NCI-H2107 treated with DMSO at 0.1 percent for 48 hours (cell line): ENCODE results near the gene THBS4.
"Not testable (repeated sequence)": the region's sequence is repeated elsewhere in the genome, so short reads cannot be mapped to it uniquely, and the experiment has no call there.

Source experiments
- DNase-seq: peaks from one replicate; lab custom pipeline; 2025; ENCODE audit not compliant: unreplicated experiment; lab: John Stamatoyannopoulos, UW

THBS4 gene

GRCh38 chr5:80076131-80077050, 41.2 kb downstream of the THBS4 start:
- no peak for DNase-seq

- no peak for DNase-seq
Observed at GRCh38 chr5:80077051-80077714, 42.0 kb downstream of the THBS4 start.

- DNase-seq: no peak
Observed at GRCh38 chr5:80078921-80079320, 43.8 kb downstream of the THBS4 start.

DNA sequence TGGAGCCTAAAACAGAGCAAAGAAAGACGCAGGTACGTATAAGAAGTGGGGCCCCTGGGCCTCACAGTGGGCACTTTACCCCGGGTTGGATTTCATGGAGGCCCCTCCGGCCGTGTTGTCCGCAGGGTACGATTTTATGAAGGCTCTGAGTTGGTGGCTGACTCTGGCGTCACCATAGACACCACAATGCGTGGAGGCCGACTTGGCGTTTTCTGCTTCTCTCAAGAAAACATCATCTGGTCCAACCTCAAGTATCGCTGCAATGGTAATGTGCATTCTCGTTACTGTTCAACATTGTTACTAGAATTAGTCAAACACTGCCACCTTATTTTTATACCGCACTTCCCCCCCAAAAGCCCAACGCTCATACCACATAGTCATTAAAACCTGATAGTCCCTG, 47.1 kb downstream of the THBS4 start:
- DNase-seq: no peak

GRCh38 chr5:80082731-80083100, 47.6 kb downstream of the THBS4 start:
- DNase-seq: peak; percentile 25

DNA sequence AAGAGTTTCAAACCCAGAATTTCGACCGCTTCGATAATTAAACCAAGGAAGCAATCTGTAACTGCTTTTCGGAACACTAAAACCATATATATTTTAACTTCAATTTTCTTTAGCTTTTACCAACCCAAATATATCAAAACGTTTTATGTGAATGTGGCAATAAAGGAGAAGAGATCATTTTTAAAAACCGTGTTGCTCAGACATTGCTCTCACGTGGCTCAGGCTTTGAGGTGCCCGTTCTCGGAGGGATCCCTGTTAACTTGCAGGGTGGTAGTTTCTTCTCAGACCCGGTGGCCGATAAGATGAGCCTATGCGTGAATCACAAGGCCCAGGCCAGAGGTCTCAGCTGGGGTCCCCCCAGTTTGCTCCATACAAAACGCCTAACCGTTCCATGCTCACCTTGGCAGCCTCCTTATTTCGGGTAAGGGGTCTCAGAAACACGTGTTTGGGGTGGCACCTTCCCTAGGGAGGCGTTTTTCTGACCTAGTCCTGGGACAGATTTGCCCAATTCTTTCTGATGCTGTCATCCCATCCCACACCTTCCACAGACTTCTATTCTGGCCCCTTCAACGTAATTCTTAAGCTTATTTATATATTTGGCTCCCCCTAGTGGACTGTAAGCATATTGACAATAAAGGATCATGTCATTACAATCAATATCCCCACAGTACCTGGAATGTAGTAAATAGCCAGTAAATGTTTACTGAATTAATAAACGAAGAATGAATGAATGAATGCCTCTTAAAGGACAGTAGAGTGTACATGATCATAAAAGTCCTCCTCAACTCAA, 48.1 kb downstream of the THBS4 start:
- peak; percentile 75 for DNase-seq

DNA sequence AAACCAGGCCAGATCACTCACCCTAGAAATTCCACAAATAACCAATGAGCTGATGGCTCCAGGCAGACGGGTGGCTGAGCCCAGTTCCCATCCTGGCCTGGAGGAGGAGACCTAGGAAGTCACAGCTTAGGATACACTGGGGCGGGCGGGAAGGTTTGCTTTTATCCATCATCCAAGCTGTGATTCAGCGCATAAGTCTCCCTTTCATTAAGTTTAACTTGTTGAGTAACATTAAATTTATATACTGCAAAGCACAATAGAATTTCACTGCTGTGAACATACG, 55.7 kb downstream of the THBS4 start:
- DNase-seq: no peak

DNA sequence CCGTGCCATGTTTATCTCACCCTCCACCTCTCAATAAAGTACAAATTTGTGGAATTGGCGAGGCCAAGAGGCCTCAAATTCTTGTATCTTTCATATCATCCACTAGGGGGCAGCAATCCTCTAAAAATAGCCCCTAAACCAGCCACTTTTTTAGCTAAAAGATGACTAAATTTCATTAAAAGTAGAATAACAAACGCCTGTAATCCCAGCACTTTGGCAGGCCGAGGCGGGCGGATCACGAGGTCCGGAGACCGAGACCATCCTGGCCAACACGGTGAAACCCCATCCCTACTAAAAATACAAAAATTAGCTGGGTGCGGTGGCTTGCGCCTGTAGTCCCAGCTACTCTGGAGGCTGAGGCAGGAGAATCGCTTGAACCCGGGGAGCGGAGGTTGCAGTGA, 56.6 kb downstream of the THBS4 start:
- DNase-seq: peak; percentile 10

DNA sequence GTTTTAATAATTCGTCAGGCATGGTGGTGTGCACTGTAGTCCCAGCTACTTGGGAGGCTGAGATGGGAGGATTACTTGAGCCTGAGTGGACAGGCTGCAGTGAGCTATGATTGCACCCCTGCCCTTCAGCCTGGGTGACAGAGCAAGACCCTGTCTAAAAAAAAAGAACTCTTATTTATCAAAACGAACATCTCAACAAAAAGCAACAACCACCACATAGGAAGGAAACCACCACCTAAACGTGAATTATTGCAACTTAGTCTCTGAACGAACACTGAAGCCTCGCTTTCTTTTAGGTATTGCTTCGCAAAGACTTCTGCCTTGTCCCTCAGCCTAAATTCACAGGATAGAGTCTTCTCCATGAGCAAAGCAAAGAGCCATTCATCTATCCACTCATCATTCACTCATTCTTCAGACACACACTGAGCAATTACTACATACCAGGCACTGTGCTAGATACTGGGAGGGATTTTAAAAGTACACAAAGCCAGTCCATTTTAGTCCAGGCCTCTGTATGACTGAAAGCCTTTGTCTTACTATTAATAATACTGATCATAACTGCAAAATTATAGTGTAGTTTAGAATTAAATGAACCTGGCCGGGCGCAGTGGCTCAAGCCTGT, 57.4 kb downstream of the THBS4 start:
- no peak for DNase-seq

GRCh38 chr5:80093796-80094195, 58.6 kb downstream of the THBS4 start:
- no peak for DNase-seq

DNA sequence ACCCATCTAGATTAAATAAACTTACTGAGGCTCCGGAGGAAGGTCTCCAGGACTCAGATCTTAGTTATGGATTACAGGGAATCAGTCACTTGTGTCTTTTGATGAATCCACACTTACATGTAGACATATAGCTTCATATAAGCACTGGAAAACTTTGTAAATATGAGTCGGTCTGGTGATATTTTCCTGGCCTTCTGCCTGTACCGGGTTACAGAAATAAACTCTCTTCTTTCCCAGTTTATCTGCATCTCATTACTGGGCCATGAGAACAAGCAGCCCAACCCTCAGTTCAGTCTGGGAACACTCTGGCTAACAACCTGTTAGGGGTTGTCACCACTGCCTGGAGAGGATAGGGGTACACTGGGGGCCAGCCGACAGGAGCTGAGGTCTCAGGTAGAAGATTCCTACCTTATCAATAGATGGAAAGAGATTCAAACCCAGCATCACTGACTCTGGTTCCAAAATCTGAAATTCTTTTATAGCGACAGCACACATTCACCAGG, 59.1 kb downstream of the THBS4 start:
- no peak for DNase-seq

GRCh38 chr5:80097451-80097850, 62.3 kb downstream of the THBS4 start:
- DNase-seq: no peak

DNA sequence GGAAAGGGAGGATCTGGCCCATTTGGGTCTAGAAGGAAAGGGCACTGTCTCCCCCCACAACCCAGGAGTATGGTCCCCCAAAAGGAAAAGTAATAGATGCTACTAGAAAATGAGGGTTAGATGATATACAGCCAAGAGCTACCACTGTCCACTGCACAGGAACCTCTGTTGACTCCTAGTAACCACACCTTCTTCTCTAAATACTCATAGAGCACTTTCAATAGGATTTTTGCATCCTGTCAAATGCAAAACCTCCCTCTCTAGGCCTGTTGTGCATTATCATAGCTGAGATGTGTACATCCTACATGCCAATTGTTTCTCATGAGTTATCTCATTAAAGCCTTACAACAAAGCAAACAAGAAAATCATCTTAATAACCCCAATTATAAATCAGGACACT, 66.8 kb downstream of the THBS4 start:
- DNase-seq: no peak

GRCh38 chr5:80103371-80103770, 68.2 kb downstream of the THBS4 start:
- DNase-seq: no peak

DNA sequence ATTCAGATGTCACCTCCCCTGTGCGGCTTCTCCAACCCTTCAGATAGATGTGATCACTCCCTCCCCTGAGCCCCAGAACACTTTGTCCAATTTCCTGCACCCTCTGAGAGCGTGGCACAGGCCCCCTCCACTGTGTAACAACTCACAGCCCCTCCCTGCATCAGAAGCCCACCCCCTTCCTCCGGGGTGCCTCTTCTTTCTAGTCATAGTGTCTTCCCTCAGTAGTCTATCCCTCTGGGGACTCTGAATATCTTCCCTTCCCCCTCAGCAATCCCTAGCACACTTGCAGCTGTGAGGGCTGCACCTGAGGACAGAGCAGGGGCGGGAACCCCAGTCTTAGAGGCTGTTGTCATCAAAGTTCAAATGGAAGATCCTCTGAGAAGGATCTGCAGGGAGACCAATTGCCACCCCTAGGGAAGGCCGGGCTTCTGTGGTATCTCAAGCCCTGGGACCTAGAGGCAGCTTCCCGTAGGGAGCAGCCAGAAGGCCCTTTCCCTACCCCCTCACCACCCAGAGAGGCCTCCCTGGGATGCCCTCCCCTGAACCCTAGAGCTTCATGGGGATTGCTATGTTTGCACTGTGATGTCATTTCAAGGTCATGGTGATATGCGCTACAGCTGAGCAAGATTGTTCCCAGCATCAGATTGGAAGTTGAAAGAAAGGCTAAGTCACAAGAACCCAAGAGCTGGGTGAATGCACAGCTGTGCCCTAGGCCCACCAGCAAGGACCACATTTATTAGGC, 70.7 kb downstream of the THBS4 start:
- DNase-seq: no peak

GRCh38 chr5:80106916-80107315, 71.8 kb downstream of the THBS4 start:
- no peak for DNase-seq

GRCh38 chr5:80109646-80110478, 74.7 kb downstream of the THBS4 start:
- DNase-seq: peak; percentile 26

DNA sequence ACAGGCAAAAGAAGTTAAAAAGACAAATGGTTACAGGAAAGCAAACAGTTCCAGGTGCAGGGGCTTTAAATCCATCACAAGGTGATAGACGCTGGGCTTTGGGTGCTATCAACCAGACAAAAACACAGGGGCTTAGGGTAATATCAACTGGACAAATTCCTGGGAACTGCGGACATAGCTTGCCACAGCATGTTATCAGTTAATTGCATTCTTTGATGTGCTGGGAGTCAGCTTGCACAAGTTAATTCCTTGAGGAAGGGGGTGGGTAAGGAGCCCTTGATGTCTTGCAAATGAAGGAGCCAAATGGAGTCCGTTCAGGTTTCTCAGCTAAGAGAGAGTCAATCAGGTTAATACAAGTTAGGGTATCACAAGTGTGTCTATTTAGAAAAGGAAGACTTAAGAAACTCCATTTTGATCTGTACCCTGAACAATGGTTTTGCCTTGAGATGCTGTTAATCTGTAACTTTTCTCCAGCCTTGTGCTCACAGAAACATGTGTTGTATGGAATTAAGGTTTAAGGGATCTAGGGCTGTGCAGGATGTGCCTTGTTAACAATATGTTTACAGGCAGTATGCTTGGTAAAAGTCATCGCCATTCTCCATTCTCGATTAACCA, 76.3 kb downstream of the THBS4 start:
- DNase-seq: not testable (repeated sequence)

DNA sequence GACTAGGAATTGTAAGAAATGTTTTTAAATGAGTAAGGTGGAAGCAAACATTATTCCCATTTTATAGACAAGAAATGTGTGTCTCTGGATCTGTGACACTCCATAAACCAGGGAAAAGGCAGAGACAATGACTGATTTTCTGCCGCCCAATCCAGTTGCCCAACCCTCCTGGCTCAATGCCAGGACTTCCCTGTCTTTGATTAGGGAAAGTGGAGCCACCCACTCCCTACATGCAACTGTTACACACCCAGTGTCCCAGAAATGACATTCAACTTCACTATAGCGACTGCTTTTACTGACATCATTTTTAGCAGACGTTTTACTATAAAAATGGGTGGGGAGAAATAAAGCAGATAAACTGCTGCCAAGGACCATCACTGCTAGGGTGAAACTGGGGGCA, 79.7 kb downstream of the THBS4 start:
- no peak for DNase-seq
